Hematopoietic multipotent progenitor cell treated with erythropoietin and hydrocortisone succinate and interleukin-3 and kit ligand, for 15 days (in vitro differentiated cells): Measurements from ENCODE around the gene COL1A1.

Experiments used
- DNase-seq: peaks from one replicate; pipeline ENCODE4 v3.0.0-alpha.2; 2015; ENCODE audit warnings: low spot score

Gene COL1A1

GRCh38 chr17:50186661-50187393 is 14.6 kb downstream of the COL1A1 start:
- no peak for DNase-seq

- no peak for DNase-seq
Measured at GRCh38 chr17:50185631-50186471, 15.6 kb downstream of the COL1A1 start.

- no peak for DNase-seq
Measured at GRCh38 chr17:50184611-50185398, 16.6 kb downstream of the COL1A1 start.

- no peak for DNase-seq
Measured at GRCh38 chr17:50184064-50184463, 17.4 kb downstream of the COL1A1 start.

- no peak for DNase-seq
Measured at GRCh38 chr17:50183421-50183994, 17.9 kb downstream of the COL1A1 start.

GRCh38 chr17:50182783-50183420 is 18.5 kb downstream of the COL1A1 start:
- DNase-seq: no peak

- DNase-seq: no peak
Measured at GRCh38 chr17:50181591-50182560, 19.6 kb downstream of the COL1A1 start.

- no peak for DNase-seq
Measured at GRCh38 chr17:50181144-50181543, 20.3 kb downstream of the COL1A1 start.

GRCh38 chr17:50180620-50181019 is 20.8 kb downstream of the COL1A1 start:
- no peak for DNase-seq

- no peak for DNase-seq
Measured at GRCh38 chr17:50180111-50180510, 21.3 kb downstream of the COL1A1 start.

GRCh38 chr17:50177983-50178834 is 23.2 kb downstream of the COL1A1 start:
- DNase-seq: peak; percentile 64

GRCh38 chr17:50177476-50177875 is 24.0 kb downstream of the COL1A1 start:
- no peak for DNase-seq

GRCh38 chr17:50176559-50177357 is 24.7 kb downstream of the COL1A1 start:
- DNase-seq: no peak

- DNase-seq: no peak
Measured at GRCh38 chr17:50175035-50175807, 26.2 kb downstream of the COL1A1 start.

GRCh38 chr17:50174444-50174843 is 27.0 kb downstream of the COL1A1 start:
- DNase-seq: no peak

- no peak for DNase-seq
Measured at GRCh38 chr17:50173335-50173941, 28.0 kb downstream of the COL1A1 start.

GRCh38 chr17:50172936-50173334 is 28.5 kb downstream of the COL1A1 start:
- DNase-seq: no peak
